IPS DF 4.7 (cell line): ENCODE data around the gene PANX2.
"Not testable (repeated sequence)": the region's sequence is repeated elsewhere in the genome, so short reads cannot be mapped to it uniquely, and the experiment has no call there.

ENCODE experiments used
- DNase-seq: peaks from one replicate; pipeline ENCODE4 v3.0.0-alpha.2; 2013; ENCODE audit warnings: low spot score; ENCODE audit errors: extremely low read depth

The PANX2 gene

GRCh38 chr22:50147258-50148165 lies 23.0 kb upstream of the PANX2 start:
- DNase-seq: not testable (repeated sequence)

- no peak for DNase-seq
Observed at GRCh38 chr22:50148166-50148500, 22.4 kb upstream of the PANX2 start.

GRCh38 chr22:50148991-50149721 lies 21.4 kb upstream of the PANX2 start:
- no peak for DNase-seq

GRCh38 chr22:50150161-50151129 lies 20.1 kb upstream of the PANX2 start:
- no peak for DNase-seq

GRCh38 chr22:50151571-50152537 lies 18.7 kb upstream of the PANX2 start:
- DNase-seq: no peak

- no peak for DNase-seq
Observed at GRCh38 chr22:50153056-50153755, 17.3 kb upstream of the PANX2 start.

GRCh38 chr22:50153756-50154140 lies 16.8 kb upstream of the PANX2 start:
- DNase-seq: no peak

- no peak for DNase-seq
Observed at GRCh38 chr22:50157709-50158375, 12.7 kb upstream of the PANX2 start.

- no peak for DNase-seq
Observed at GRCh38 chr22:50160947-50161346, 9.6 kb upstream of the PANX2 start.

GRCh38 chr22:50161508-50162390 lies 8.8 kb upstream of the PANX2 start:
- no peak for DNase-seq

GRCh38 chr22:50162391-50162956 lies 8.1 kb upstream of the PANX2 start:
- DNase-seq: no peak

GRCh38 chr22:50165436-50166123 lies 5.0 kb upstream of the PANX2 start:
- DNase-seq: no peak

GRCh38 chr22:50167689-50168489 lies 2.6 kb upstream of the PANX2 start:
- no peak for DNase-seq

- not testable (repeated sequence) for DNase-seq
Observed at GRCh38 chr22:50168490-50169180, 1.9 kb upstream of the PANX2 start.

- no peak for DNase-seq
Observed at GRCh38 chr22:50169181-50169759, 1.3 kb upstream of the PANX2 start.
